Mesenchymal stem cell (in vitro differentiated cells and primary cell): ENCODE results near the gene FOXN3.

Experiments
- DNase-seq: peaks from one replicate; pipeline ENCODE4 v3.0.0-alpha.2; 2013
- H2AFZ ChIP-seq: one replicate; pipeline ENCODE4 v1.6.1; 2013; ENCODE audit warnings: low read depth, mild to moderate bottlenecking, control low read depth, inconsistent platforms, low read length, moderate library complexity
- H2AK5ac ChIP-seq: 2 replicates; pipeline ENCODE4 v1.6.1; 2013; ENCODE audit warnings: low read length, moderate library complexity, mild to moderate bottlenecking, inconsistent platforms; ENCODE audit not compliant: severe bottlenecking
- H2BK120ac ChIP-seq: one replicate; pipeline ENCODE4 v1.6.1; 2013; ENCODE audit warnings: low read depth, mild to moderate bottlenecking, inconsistent platforms, low read length, moderate library complexity
- H2BK12ac ChIP-seq, 2 experiments: one replicate each; pipeline ENCODE4 v1.6.1; 2013; ENCODE audit warnings: inconsistent platforms in 2 of 2, low read length in 2 of 2, mild to moderate bottlenecking in 2 of 2, moderate library complexity in 2 of 2, control low read depth in 1 of 2
- H2BK15ac ChIP-seq: one replicate; pipeline ENCODE4 v1.6.1; 2013; ENCODE audit warnings: mild to moderate bottlenecking, low read depth, inconsistent platforms; ENCODE audit not compliant: poor library complexity, severe bottlenecking
- H2BK5ac ChIP-seq: 2 replicates; pipeline ENCODE4 v1.6.1; 2013; ENCODE audit warnings: low read depth, mild to moderate bottlenecking, low read length, control low read depth, inconsistent platforms; ENCODE audit not compliant: poor library complexity, severe bottlenecking
- H3K14ac ChIP-seq, 2 experiments: one replicate each; pipeline ENCODE4 v1.6.1; 2013; ENCODE audit warnings: inconsistent platforms in 2 of 2, low read length in 2 of 2, control low read depth in 1 of 2, mild to moderate bottlenecking in 1 of 2, moderate library complexity in 1 of 2
- H3K18ac ChIP-seq, 2 experiments: one replicate each; pipeline ENCODE4 v1.6.1; 2013; ENCODE audit warnings: inconsistent platforms in 2 of 2, low read length in 2 of 2, control low read depth in 1 of 2, low read depth in 1 of 2, mild to moderate bottlenecking in 1 of 2
- H3K23ac ChIP-seq, 2 experiments: one replicate each; pipeline ENCODE4 v1.6.1; 2013; ENCODE audit warnings: inconsistent platforms in 2 of 2, low read length in 2 of 2, mild to moderate bottlenecking in 2 of 2, moderate library complexity in 2 of 2, control low read depth in 1 of 2
- H3K27ac ChIP-seq: 2 replicates; pipeline ENCODE4 v1.5.1; 2013; ENCODE audit warnings: mild to moderate bottlenecking, moderate library complexity, low read length, control low read depth, inconsistent platforms; ENCODE audit not compliant: poor library complexity, severe bottlenecking
- H3K27me3 ChIP-seq, 2 experiments: 2 replicates each; pipeline versions ENCODE4 v1.6.1 to v1.7.0; 2013; ENCODE audit warnings: low read length in 2 of 2, mild to moderate bottlenecking in 2 of 2, moderate library complexity in 2 of 2, control low read depth in 1 of 2, inconsistent platforms in 1 of 2; ENCODE audit not compliant: control insufficient read depth in 1 of 2, insufficient read depth in 1 of 2
- H3K36me3 ChIP-seq, 2 experiments: 2 replicates each; pipeline versions ENCODE4 v1.6.1 to v1.7.0; 2013; ENCODE audit warnings: low read length in 2 of 2, control low read depth in 1 of 2, inconsistent platforms in 1 of 2, low read depth in 1 of 2, mild to moderate bottlenecking in 1 of 2; ENCODE audit not compliant: insufficient read depth in 2 of 2, control insufficient read depth in 1 of 2
- H3K4ac ChIP-seq, 2 experiments: one replicate each; pipeline ENCODE4 v1.6.1; 2013; ENCODE audit warnings: inconsistent platforms in 2 of 2, low read length in 2 of 2, mild to moderate bottlenecking in 2 of 2, moderate library complexity in 2 of 2, control low read depth in 1 of 2, low read depth in 1 of 2
- H3K4me1 ChIP-seq: 2 replicates; pipeline ENCODE4 v1.6.1; 2013; ENCODE audit warnings: low read depth, low read length, control low read depth; ENCODE audit not compliant: control insufficient read depth, insufficient read depth
- H3K4me2 ChIP-seq: 2 replicates; pipeline ENCODE4 v1.6.1; 2013; ENCODE audit warnings: low read length, mild to moderate bottlenecking, inconsistent platforms; ENCODE audit not compliant: poor library complexity, severe bottlenecking
- H3K4me3 ChIP-seq, 2 experiments: 2 replicates each; pipeline versions ENCODE4 v1.5.1 to v1.7.0; 2013; ENCODE audit warnings: low read length in 2 of 2, mild to moderate bottlenecking in 2 of 2, control low read depth in 1 of 2, low read depth in 1 of 2; ENCODE audit not compliant: insufficient read depth in 1 of 2
- H3K79me1 ChIP-seq: replicated peaks from 2 replicates; pipeline ENCODE4 v1.6.1; 2013; ENCODE audit warnings: mild to moderate bottlenecking, control low read depth, low read length, inconsistent platforms; ENCODE audit not compliant: poor library complexity, severe bottlenecking
- H3K9ac ChIP-seq: 2 replicates; pipeline ENCODE4 v1.7.0; 2013; ENCODE audit warnings: mild to moderate bottlenecking, low read length, moderate library complexity
- H3K9me3 ChIP-seq: 2 replicates; pipeline ENCODE4 v1.7.0; 2013; ENCODE audit warnings: mild to moderate bottlenecking, low read length; ENCODE audit not compliant: control insufficient read depth
- H4K8ac ChIP-seq: one replicate; pipeline ENCODE4 v1.6.1; 2013; ENCODE audit warnings: inconsistent platforms, mild to moderate bottlenecking, low read length, moderate library complexity
- H4K91ac ChIP-seq: one replicate; pipeline ENCODE4 v1.6.1; 2013; ENCODE audit warnings: mild to moderate bottlenecking, low read length, inconsistent platforms
- WGBS: methylation state at CpG from one replicate; pipeline ENCODE4 v1.1.7; 2013; ENCODE audit warnings: mixed read lengths; 5-methylcytosine and 5-hydroxymethylcytosine counted together

Gene FOXN3

GRCh38 chr14:89265234-89265633, 151.8 kb downstream of the FOXN3 start:
- Histone ChIP-seq H2AFZ (no peak overlapping the region), H3K4me2 (no peak overlapping the region), H3K4me1 (peaks cover 4% of the 10 kb centered on the region), H3K79me1 (peaks cover 50% of the 10 kb centered on the region), H2BK5ac (no peak overlapping the region), H4K8ac (no peak overlapping the region), H2BK12ac (no peak overlapping the region), H3K18ac (no peak overlapping the region), H3K4me3 (no peak overlapping the region), H2AK5ac (no peak overlapping the region), H3K9ac (no peak overlapping the region), H3K27ac (no peak overlapping the region), H3K9me3 (no peaks in the 10 kb centered on the region), H2BK15ac (no peak overlapping the region), H3K27me3 (no peaks in the 10 kb centered on the region), H2BK120ac (no peak overlapping the region), H4K91ac (no peak overlapping the region), H3K14ac (no peak overlapping the region), H3K23ac (no peak overlapping the region), H3K36me3 (peaks cover 0 to 1% of the 10 kb centered on the region in 2 experiments), H3K4ac (no peak overlapping the region)
- WGBS: 84% methylated on average over 4 of the region's 4 CpGs
- DNase-seq: no peak

GRCh38 chr14:89264196-89264800, 152.7 kb downstream of the FOXN3 start:
- no peak overlapping the region for H3K4ac ChIP-seq
- H3K79me1 ChIP-seq: peaks cover 46% of the 10 kb centered on the region
- no peak overlapping the region for H3K9ac ChIP-seq
- H3K36me3 ChIP-seq: peaks cover 0 to 3% of the 10 kb centered on the region in 2 experiments
- no peak for DNase-seq
- H2AFZ ChIP-seq: no peak overlapping the region
- H2BK5ac ChIP-seq: no peak overlapping the region
- H3K27me3 ChIP-seq: no peaks in the 10 kb centered on the region
- 98% methylated on average over 6 of the region's 6 CpGs for WGBS
- H3K4me3 ChIP-seq: no peak overlapping the region
- H2BK120ac ChIP-seq: no peak overlapping the region
- H3K23ac ChIP-seq: no peak overlapping the region
- H3K4me2 ChIP-seq: no peak overlapping the region
- no peak overlapping the region for H2AK5ac ChIP-seq
- no peak overlapping the region for H3K14ac ChIP-seq
- H3K4me1 ChIP-seq: peaks cover 5% of the 10 kb centered on the region
- no peak overlapping the region for H4K91ac ChIP-seq
- H4K8ac ChIP-seq: no peak overlapping the region
- no peak overlapping the region for H3K27ac ChIP-seq
- H2BK15ac ChIP-seq: no peak overlapping the region
- H3K9me3 ChIP-seq: no peaks in the 10 kb centered on the region
- H2BK12ac ChIP-seq: no peak overlapping the region
- no peak overlapping the region for H3K18ac ChIP-seq

GRCh38 chr14:89262041-89262440, 155.0 kb downstream of the FOXN3 start:
- no peak for DNase-seq
- Histone ChIP-seq H4K8ac (no peak overlapping the region), H3K4me3 (no peak overlapping the region), H3K9me3 (no peaks in the 10 kb centered on the region), H2BK5ac (no peak overlapping the region), H2AK5ac (no peak overlapping the region), H3K23ac (no peak overlapping the region), H3K36me3 (peaks cover 6 to 7% of the 10 kb centered on the region in 2 experiments), H2BK15ac (no peak overlapping the region), H3K4me1 (peaks cover 2% of the 10 kb centered on the region), H2AFZ (no peak overlapping the region), H4K91ac (no peak overlapping the region), H3K14ac (no peak overlapping the region), H2BK12ac (no peak overlapping the region), H3K79me1 (peaks cover 43% of the 10 kb centered on the region), H3K4me2 (no peak overlapping the region), H3K27me3 (no peaks in the 10 kb centered on the region), H2BK120ac (no peak overlapping the region), H3K4ac (no peak overlapping the region), H3K27ac (no peak overlapping the region), H3K9ac (no peak overlapping the region), H3K18ac (no peak overlapping the region)
- 96% methylated on average over 4 of the region's 4 CpGs for WGBS

- no peaks in the 10 kb centered on the region for H3K9me3 ChIP-seq
- H3K4me1 ChIP-seq: peaks cover 2% of the 10 kb centered on the region
- no peak overlapping the region for H3K4me3 ChIP-seq
- peaks cover 6 to 7% of the 10 kb centered on the region in 2 experiments for H3K36me3 ChIP-seq
- no peak overlapping the region for H2BK120ac ChIP-seq
- peaks cover 46% of the 10 kb centered on the region for H3K79me1 ChIP-seq
- no peak overlapping the region for H2BK12ac ChIP-seq
- H3K27ac ChIP-seq: no peak overlapping the region
- no peak overlapping the region for H3K18ac ChIP-seq
- no peak overlapping the region for H2BK15ac ChIP-seq
- H3K4ac ChIP-seq: no peak overlapping the region
- H3K27me3 ChIP-seq: no peaks in the 10 kb centered on the region
- no peak overlapping the region for H4K91ac ChIP-seq
- WGBS: 97% methylated on average over 1 of the region's 1 CpG
- no peak overlapping the region for H2BK5ac ChIP-seq
- no peak overlapping the region for H2AK5ac ChIP-seq
- H2AFZ ChIP-seq: no peak overlapping the region
- no peak overlapping the region for H3K4me2 ChIP-seq
- H3K14ac ChIP-seq: no peak overlapping the region
- no peak for DNase-seq
- no peak overlapping the region for H4K8ac ChIP-seq
- H3K9ac ChIP-seq: no peak overlapping the region
- no peak overlapping the region for H3K23ac ChIP-seq
These were observed 156.1 kb downstream of the FOXN3 start for GRCh38 chr14:89260898-89261297.
